Karpas-422 (cell line): Measurements from ENCODE around the gene LRRC27. TPM values are rescaled to one million over a fixed set of nuclear protein-coding genes. Genes with fewer than 3 reads are reported as not detected.

Source experiments
- DNase-seq: peaks from one replicate; pipeline ENCODE4 v3.0.0-alpha.2; 2015
- H2AFZ ChIP-seq: fragments of 200-600 bp; sonication (generic); 2 replicates; pipeline ENCODE4 v1.6.1; 2014; ENCODE audit warnings: antibody characterized with exemption, low read length, mixed read lengths
- H3K27ac ChIP-seq: fragments of 200-600 bp; sonication (generic); 2 replicates; pipeline ENCODE4 v1.5.1; 2014; ENCODE audit warnings: mild to moderate bottlenecking, low read length, moderate library complexity
- H3K27me3 ChIP-seq: fragments of 200-600 bp; sonication (generic); 2 replicates; pipeline ENCODE4 v1.6.1; 2014; ENCODE audit warnings: low read length, mixed read lengths
- H3K36me3 ChIP-seq: fragments of 200-600 bp; sonication (generic); 2 replicates; pipeline ENCODE4 v1.6.1; 2014; ENCODE audit warnings: low read length, mixed read lengths; ENCODE audit not compliant: insufficient read depth
- H3K4me1 ChIP-seq: fragments of 200-600 bp; sonication (generic); 2 replicates; pipeline ENCODE4 v1.6.1; 2014; ENCODE audit warnings: mild to moderate bottlenecking, low read length, mixed read lengths
- H3K4me2 ChIP-seq: fragments of 200-600 bp; sonication (generic); 2 replicates; pipeline ENCODE4 v1.6.1; 2014; ENCODE audit warnings: low read length, low read depth, mild to moderate bottlenecking; ENCODE audit not compliant: poor library complexity, severe bottlenecking
- H3K4me3 ChIP-seq: fragments of 200-600 bp; sonication (generic); 2 replicates; pipeline ENCODE4 v1.5.1; 2014; ENCODE audit warnings: mild to moderate bottlenecking, antibody characterized with exemption, low read length, mixed read lengths
- H3K79me2 ChIP-seq: fragments of 200-600 bp; sonication (generic); 2 replicates; pipeline ENCODE4 v1.6.1; 2014; ENCODE audit warnings: mild to moderate bottlenecking, low read length, mixed read lengths
- H3K9ac ChIP-seq: fragments of 200-600 bp; sonication (generic); 2 replicates; pipeline ENCODE4 v1.6.0; 2014; ENCODE audit warnings: low read length
- H3K9me2 ChIP-seq: fragments of 200-600 bp; sonication (generic), shearing (Covaris generic); replicated peaks from 2 replicates; pipeline ENCODE4 v1.6.0; 2014; ENCODE audit warnings: mild to moderate bottlenecking, low read length, moderate library complexity; ENCODE audit not compliant: insufficient read depth
- H3K9me3 ChIP-seq: fragments of 300-700, 200-600 bp; sonication (generic); 2 replicates; pipeline ENCODE4 v1.6.1; 2014; ENCODE audit warnings: low read length, mixed read lengths
- H4K20me1 ChIP-seq: fragments of 200-600 bp; sonication (generic); 2 replicates; pipeline ENCODE4 v1.6.1; 2014; ENCODE audit warnings: mild to moderate bottlenecking, antibody characterized with exemption, low read length, low read depth; ENCODE audit not compliant: insufficient read depth
- total RNA-seq: library from RNA; depleted of rRNA; stranded (reverse); fragments of >200 nt; shearing (Covaris generic); gene quantifications from 2 replicates; pipeline ENCODE4 v1.2.3, GENCODE V29; 2014; ENCODE audit warnings: low replicate concordance

The LRRC27 gene
- total RNA-seq, 1 experiment from 2014 or later = 2.2 TPM

- Histone ChIP-seq H3K9me2 (no peaks in the 10 kb centered on the region), H4K20me1 (peaks cover 12% of the 10 kb centered on the region; the same call in 1 of the 2 replicates), H3K9me3 (no peaks in the 10 kb centered on the region), H3K4me2 (no peak overlapping the region), H3K36me3 (no peaks in the 10 kb centered on the region), H3K27ac (no peak overlapping the region), H3K4me3 (no peak overlapping the region), H3K4me1 (peaks cover 20% of the 10 kb centered on the region), H2AFZ (no peak overlapping the region), H3K27me3 (no peaks in the 10 kb centered on the region), H3K79me2 (no peaks in the 10 kb centered on the region), H3K9ac (no peak overlapping the region)
- no peak for DNase-seq
Observed at GRCh38 chr10:132395704-132396493, 63.9 kb downstream of the LRRC27 start.

DNA sequence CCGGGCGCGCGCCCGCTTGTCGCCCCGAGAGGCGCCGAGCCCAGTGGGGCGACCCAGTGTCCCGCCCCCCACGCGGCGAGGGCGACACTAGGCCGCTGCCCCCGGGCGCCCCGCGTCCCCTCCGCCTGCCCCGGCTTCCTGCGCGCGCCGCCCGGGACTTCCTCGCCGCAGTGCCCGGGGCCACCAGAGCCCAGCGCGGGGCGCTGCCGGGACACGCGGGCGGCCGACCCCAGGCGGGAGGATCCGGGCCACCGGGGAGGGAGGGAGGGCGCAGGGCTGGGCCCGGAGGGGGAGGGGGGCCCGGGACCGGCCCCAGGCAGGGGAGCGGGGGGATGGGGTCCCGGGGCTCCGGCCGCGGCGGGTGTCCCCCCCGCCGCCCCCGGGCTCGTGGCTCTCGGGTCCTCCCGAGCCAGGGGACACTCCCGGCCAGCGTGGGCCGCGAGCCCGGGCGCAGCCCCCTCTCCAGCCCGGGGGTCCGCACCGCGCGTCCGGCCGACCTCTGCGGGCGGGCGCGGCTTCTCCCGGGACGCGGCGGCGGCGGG, 64.6 kb downstream of the LRRC27 start:
- no peak overlapping the region for H3K9ac ChIP-seq
- no peaks in the 10 kb centered on the region for H3K27me3 ChIP-seq
- no peak overlapping the region for H3K27ac ChIP-seq
- no peaks in the 10 kb centered on the region for H3K79me2 ChIP-seq
- no peak overlapping the region for H2AFZ ChIP-seq
- peaks cover 20% of the 10 kb centered on the region for H3K4me1 ChIP-seq
- no peak for DNase-seq
- no peaks in the 10 kb centered on the region for H3K9me2 ChIP-seq
- no peak overlapping the region for H3K4me2 ChIP-seq
- no peak overlapping the region for H3K4me3 ChIP-seq
- peaks cover 12% of the 10 kb centered on the region; the same call in 1 of the 2 replicates for H4K20me1 ChIP-seq
- no peaks in the 10 kb centered on the region for H3K9me3 ChIP-seq
- H3K36me3 ChIP-seq = no peaks in the 10 kb centered on the region

DNA sequence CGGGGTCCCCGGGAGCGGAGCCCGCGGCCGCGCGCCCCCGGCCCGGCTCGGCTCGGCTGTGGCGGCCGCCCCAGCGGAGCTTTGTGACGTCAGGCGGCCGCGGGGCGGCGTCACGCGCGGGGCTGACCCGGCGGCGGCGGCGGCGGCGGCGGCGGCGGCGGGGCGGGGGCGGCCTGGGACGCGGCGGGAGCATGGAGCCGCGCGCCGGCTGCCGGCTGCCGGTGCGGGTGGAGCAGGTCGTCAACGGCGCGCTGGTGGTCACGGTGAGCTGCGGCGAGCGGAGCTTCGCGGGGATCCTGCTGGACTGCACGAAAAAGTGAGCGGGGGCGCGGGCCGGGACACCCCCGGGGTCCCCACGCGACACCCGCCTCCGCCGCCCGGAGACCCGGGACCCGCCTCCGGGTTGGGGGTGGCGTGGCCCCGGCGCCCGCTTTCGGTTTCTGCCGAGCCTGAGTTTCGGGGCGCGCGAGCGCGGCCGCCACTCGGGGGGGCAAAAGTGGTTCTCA, 65.1 kb downstream of the LRRC27 start, which contains the start of gene PWWP2B:
Gene PWWP2B, plus strand, starts transcription at position 165 of the 506 bp plus-strand sequence. Its CDS starts 27 bp downstream, at position 192.
- Histone ChIP-seq H3K4me3 (peak within 1 kb of the TSS; percentile 71), H3K27me3 (no peaks in the 10 kb centered on the region), H3K4me2 (peak within 1 kb of the TSS; percentile 69), H3K9me3 (no peaks in the 10 kb centered on the region), H3K9me2 (no peaks in the 10 kb centered on the region), H2AFZ (peak within 1 kb of the TSS; percentile 84; the same call in 1 of the 2 replicates), H3K4me1 (peaks cover 20% of the 10 kb centered on the region), H3K27ac (peak within 1 kb of the TSS; percentile 3; the same call in 1 of the 2 replicates), H3K79me2 (no peaks in the 10 kb centered on the region), H3K36me3 (no peaks in the 10 kb centered on the region), H3K9ac (peak within 1 kb of the TSS; percentile 65), H4K20me1 (peaks cover 12% of the 10 kb centered on the region; the same call in 1 of the 2 replicates)
- DNase-seq = no peak

DNA sequence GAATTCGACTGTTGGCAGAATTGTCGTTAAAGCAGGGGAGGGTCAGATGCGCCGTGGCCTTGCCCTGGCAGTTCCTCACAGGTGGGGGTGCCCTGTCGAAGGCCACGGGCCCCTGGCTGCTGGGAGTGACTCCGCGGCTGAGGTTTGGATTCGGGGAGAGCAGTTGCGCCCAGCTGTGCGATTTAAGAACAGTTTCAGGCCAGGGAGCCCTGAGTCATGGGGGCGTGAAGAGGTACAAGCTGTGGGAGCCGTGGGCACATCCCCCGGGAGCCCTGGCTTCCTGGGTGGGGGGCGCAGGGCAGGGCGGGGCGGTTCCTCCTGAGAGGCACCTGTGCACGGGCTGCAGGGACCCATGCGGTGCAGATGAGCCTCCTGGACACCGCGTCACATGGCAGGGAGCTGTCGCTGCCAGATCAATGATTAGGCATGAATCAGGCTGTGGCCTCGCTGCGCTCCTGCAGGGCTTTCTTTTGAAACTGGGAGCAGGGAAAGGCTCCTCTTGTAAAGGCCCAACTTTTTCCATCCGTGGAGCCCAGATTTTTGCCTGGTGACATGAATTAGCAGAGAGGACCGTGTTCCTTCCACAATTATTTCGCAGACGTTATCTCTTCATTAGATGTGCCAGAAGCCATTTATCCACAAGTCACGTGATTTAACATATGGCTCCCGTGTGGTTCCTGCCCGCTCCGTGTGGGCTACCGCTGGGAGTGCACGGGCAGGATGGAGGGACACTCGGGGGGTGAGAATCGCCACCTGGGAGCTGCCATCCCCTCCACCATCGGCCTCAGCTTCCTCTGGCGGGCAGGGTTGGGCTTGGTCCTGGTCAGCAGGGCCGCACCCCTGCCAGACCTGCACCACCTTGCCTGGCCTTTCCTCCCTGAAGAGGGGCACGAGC, 65.9 kb downstream of the LRRC27 start:
- Histone ChIP-seq H3K9me2 (no peaks in the 10 kb centered on the region), H3K4me3 (peak overlapping the region; percentile 71), H3K27me3 (no peaks in the 10 kb centered on the region), H3K9ac (peak overlapping the region; percentile 65), H4K20me1 (peaks cover 18% of the 10 kb centered on the region; the same call in 1 of the 2 replicates), H3K4me1 (peaks cover 20% of the 10 kb centered on the region), H3K4me2 (peak overlapping the region; percentile 69), H3K79me2 (no peaks in the 10 kb centered on the region), H3K9me3 (no peaks in the 10 kb centered on the region), H3K36me3 (no peaks in the 10 kb centered on the region), H3K27ac (peak overlapping the region; percentile 3; the same call in 1 of the 2 replicates), H2AFZ (peak overlapping the region; percentile 21; the same call in 1 of the 2 replicates)
- DNase-seq = peak; percentile 63

GRCh38 chr10:132398566-132398991, 66.6 kb downstream of the LRRC27 start:
- H3K4me2 ChIP-seq = peak overlapping the region; percentile 69
- H3K27me3 ChIP-seq = no peaks in the 10 kb centered on the region
- H3K9ac ChIP-seq = peak overlapping the region; percentile 65; the same call in 1 of the 2 replicates
- DNase-seq = no peak
- no peaks in the 10 kb centered on the region for H3K9me2 ChIP-seq
- H3K79me2 ChIP-seq = no peaks in the 10 kb centered on the region
- H3K4me1 ChIP-seq = peaks cover 20% of the 10 kb centered on the region
- H3K27ac ChIP-seq = no peak overlapping the region; the same call in 1 of the 2 replicates
- peaks cover 22% of the 10 kb centered on the region; the same call in 1 of the 2 replicates for H4K20me1 ChIP-seq
- H3K36me3 ChIP-seq = no peaks in the 10 kb centered on the region
- no peak overlapping the region for H2AFZ ChIP-seq
- H3K4me3 ChIP-seq = peak overlapping the region; percentile 71; the same call in 1 of the 2 replicates
- H3K9me3 ChIP-seq = no peaks in the 10 kb centered on the region

DNA sequence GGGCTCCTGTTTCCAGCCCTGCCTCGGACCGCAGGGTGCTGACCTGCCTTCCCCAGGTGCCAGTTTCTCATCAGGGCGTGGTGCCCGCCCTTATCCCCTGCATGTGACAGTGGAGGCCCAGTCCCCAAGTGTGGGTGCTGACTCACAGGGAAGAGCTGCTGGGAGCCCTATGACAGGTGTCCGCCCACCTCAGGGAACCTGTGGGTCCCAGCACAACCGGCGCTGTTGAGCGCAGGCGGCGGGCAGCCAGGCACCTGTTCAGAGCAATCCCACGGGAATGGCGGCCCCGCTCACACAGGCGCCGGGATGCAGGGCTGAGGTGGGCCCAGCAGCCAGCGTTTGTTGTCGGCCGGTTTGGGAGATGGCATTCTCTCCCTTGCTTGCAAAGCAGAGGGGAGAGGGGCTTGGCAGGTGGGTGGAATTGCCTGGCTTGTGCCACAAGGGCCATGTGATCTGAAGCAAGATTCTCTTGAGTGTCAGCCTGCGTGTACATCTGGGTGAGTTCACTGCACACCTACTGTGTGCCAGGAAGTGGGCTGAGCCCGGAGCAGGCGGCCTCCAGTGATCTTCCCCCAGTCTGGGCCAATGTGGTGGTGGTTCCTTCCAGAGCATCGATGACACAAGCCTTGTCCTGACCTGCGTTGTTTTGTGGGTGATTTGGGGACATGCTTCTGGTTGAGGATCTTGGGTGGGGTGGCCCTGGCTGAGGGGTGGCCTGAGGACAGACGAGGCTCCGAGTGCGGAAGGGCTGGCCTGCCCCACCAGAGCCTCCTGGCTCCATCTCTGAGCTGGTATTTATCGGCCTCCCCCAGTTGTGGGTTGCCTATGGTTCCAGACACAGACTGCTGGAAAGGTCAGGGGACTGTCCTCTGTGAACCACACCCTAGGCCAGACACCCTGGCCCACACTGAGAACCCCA, 67.4 kb downstream of the LRRC27 start:
- Histone ChIP-seq H3K27ac (no peak overlapping the region), H3K9ac (no peak overlapping the region), H3K79me2 (no peaks in the 10 kb centered on the region)

GRCh38 chr10:132400041-132400546, 68.1 kb downstream of the LRRC27 start:
- Histone ChIP-seq H3K79me2 (no peaks in the 10 kb centered on the region), H4K20me1 (peaks cover 25% of the 10 kb centered on the region; the same call in 1 of the 2 replicates), H3K27me3 (no peaks in the 10 kb centered on the region), H3K36me3 (no peaks in the 10 kb centered on the region), H3K4me2 (no peak overlapping the region), H3K27ac (no peak overlapping the region), H3K4me1 (peaks cover 20% of the 10 kb centered on the region), H3K9me3 (no peaks in the 10 kb centered on the region), H2AFZ (no peak overlapping the region), H3K9ac (no peak overlapping the region), H3K9me2 (no peaks in the 10 kb centered on the region), H3K4me3 (no peak overlapping the region)
- no peak for DNase-seq

More for the DNA sequence above, 67.4 kb downstream of the LRRC27 start:
- Histone ChIP-seq H2AFZ (no peak overlapping the region), H3K36me3 (no peaks in the 10 kb centered on the region), H3K4me1 (peaks cover 20% of the 10 kb centered on the region), H3K4me2 (no peak overlapping the region), H3K4me3 (no peak overlapping the region), H3K27me3 (no peaks in the 10 kb centered on the region), H3K9me2 (no peaks in the 10 kb centered on the region), H3K9me3 (no peaks in the 10 kb centered on the region), H4K20me1 (peaks cover 25% of the 10 kb centered on the region; the same call in 1 of the 2 replicates)
- DNase-seq = no peak
